Epithelial cell of esophagus (primary cell): Measurements from ENCODE around the gene CNDP2.
A peak's percentile ranks its signal among the peaks of the same experiment; 100 is the strongest.

Experiments used
- DNase-seq: peaks from one replicate; pipeline ENCODE4 v3.0.0; 2010; ENCODE audit warnings: low read depth
- H3K4me3 ChIP-seq: 2 replicates; pipeline ENCODE4 v1.5.1; 2011; ENCODE audit warnings: mild to moderate bottlenecking, low read length, control low read depth
- CTCF ChIP-seq: IDR thresholded peaks from 2 replicates; pipeline ENCODE4 v1.5.1; 2011; ENCODE audit warnings: low read depth, mild to moderate bottlenecking, low read length, control low read depth, inconsistent platforms; ENCODE audit not compliant: insufficient read depth; ENCODE audit errors: missing control alignments

CNDP2 gene

GRCh38 chr18:74534150-74534969 is 38.2 kb downstream of the CNDP2 start, which contains the start of gene CNDP1:
Gene CNDP1, plus strand, starts transcription at chr18:74534500. Its CDS starts 168 bp downstream, at chr18:74534668.
- no peak for DNase-seq
- H3K4me3 ChIP-seq = no peak within 1 kb of the TSS
- no peak for TF ChIP-seq CTCF

- no peak for TF ChIP-seq CTCF
- peak; percentile 21 for DNase-seq
- H3K4me3 ChIP-seq = no peak overlapping the region
These were observed 39.0 kb downstream of the CNDP2 start for GRCh38 chr18:74534981-74535649.

GRCh38 chr18:74539289-74539688 is 43.1 kb downstream of the CNDP2 start:
- no peak for DNase-seq
- TF ChIP-seq CTCF = no peak
- no peak overlapping the region for H3K4me3 ChIP-seq

GRCh38 chr18:74540652-74541421 is 44.7 kb downstream of the CNDP2 start:
- H3K4me3 ChIP-seq = no peak overlapping the region
- DNase-seq = no peak
- TF ChIP-seq CTCF = no peak

- no peak for TF ChIP-seq CTCF
- no peak overlapping the region for H3K4me3 ChIP-seq
- DNase-seq = peak; percentile 84
These were observed 45.8 kb downstream of the CNDP2 start for GRCh38 chr18:74541703-74542555.

GRCh38 chr18:74544898-74545297 is 48.7 kb downstream of the CNDP2 start:
- TF ChIP-seq CTCF = no peak
- DNase-seq = no peak

More at GRCh38 chr18:74544898-74545297, 48.7 kb downstream of the CNDP2 start:
- no peak overlapping the region for H3K4me3 ChIP-seq
